Superior temporal gyrus (tissue), 1 donor: ENCODE results near the gene CDH23.

Experiments
- DNase-seq: peaks from one replicate; pipeline ENCODE4 v3.0.0-alpha.2; 2016; ENCODE audit errors: extremely low spot score

The CDH23 gene

DNA sequence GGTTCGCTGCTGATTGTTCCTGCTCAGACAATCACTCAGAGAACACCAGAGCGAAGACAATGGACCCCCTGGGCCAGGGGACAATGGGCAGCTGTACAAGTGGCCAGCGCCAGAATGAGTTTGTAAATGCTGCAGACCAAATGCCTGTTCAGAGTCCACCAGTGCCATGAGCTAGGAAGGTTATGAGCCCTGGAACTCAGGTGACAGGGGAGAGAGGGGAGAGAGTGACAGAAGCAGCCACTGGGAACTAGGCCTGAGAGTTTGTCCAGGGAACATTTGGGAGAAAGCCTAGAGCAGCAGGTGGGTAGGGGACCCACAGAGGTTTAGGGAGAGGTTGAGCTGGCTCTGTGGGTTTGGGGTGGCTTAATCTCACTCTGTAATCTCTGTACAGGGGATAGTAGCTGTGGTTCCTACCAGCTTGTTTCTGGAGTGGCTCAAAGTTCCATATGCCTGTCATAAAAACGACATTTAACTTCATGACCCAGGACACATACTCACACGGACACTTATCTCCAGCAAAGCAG, 262.5 kb downstream of the CDH23 start:
- DNase-seq: no peak

GRCh38 chr10:71659737-71660136, 263.0 kb downstream of the CDH23 start:
- no peak for DNase-seq

DNA sequence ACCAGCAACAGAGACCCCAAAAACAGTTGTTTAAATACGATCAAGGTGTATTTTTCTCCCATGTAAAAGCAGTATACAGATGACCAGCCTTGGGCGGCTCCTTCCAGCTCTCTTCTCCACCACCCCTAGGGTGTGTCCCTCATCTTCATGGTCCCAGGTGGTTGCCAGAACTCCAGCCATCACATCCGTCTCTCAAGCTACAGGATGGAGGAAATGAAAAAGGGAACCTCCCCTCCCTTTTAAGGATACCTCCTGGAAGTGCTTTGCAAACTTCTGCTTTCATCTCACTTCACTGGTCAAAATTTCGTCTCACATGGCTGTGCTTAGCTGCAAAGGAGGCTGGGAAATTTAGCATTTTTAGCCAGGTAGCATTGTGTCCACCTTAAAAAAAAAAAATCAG, 263.6 kb downstream of the CDH23 start:
- no peak for DNase-seq

GRCh38 chr10:71661060-71661622, 264.4 kb downstream of the CDH23 start:
- DNase-seq: no peak

GRCh38 chr10:71661779-71662336, 265.1 kb downstream of the CDH23 start:
- DNase-seq: no peak

DNA sequence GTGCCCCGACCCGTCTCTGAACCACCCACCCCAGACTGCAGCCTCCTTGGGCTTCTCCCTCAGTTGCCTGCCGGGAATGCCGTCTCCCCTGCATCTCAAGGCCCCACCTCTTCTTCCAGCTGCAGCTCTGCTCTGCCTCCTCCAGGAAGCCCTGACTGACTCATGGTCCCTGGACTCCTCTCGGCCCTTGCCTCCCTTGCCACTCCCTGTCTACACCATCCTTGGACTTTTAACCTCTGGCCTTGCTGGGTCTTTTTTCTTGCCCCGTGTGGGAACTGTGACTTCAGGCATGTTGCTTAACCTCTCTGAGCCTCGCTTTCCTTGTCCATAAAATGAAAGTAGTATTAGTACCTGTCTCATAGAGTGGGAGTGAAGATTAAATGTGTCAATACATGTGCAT, 266.6 kb downstream of the CDH23 start:
- no peak for DNase-seq

DNA sequence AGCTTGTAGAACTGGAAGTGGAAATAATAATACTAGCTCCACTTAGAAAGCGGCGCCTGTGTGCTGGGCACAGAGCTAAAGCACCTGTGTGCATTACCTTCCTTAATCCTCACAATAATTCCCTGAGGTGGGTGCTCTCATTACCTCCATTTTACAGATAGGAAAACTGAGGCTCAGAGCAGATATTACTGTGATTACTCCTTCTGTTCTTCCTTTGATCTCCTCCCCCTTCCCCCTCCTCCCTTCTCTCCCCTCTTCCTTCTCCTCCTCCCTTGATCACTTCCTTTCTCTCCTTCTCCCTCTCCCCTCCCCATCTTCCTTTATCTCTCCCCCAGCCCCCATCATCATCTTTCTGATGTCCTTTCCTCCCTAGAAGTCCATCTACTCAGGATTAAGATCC, 267.9 kb downstream of the CDH23 start:
- DNase-seq: no peak

GRCh38 chr10:71665456-71665855, 268.7 kb downstream of the CDH23 start:
- no peak for DNase-seq

DNA sequence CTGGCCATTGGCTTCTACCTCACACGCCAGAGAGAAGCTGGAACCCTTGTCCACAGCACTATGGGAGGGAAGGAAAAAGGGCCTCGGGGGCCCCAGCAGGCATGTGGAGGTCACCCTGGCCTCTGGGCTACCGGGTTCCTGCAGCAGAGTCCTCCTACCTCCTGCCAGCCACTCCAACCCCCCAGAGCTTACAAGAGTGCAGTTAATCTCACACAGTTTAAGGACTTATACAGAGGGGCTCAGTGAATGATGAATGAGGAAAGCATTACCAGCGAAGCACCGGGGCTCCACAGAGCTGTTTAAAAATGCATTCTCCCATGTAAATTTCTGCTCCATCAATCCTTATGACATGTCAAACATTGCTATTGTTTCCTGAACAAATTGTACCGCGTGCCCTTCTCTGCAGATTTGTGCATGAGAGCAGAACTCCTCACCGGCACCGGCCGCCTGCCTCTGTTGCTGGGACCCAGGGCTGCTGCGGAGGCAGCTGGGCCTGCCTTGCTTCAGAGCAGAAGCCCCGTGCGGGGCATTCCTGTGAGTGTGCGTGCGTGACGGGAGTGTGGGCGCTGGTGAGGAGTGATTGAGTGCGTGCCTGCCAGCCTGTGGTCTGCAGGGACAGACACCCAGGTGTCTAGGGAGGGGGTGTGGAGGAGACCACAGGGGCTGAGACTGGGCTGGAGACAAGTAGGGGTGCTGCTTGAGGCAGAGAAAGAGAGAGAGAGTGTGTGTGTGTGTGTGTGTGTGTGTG, 270.1 kb downstream of the CDH23 start:
- no peak for DNase-seq

DNA sequence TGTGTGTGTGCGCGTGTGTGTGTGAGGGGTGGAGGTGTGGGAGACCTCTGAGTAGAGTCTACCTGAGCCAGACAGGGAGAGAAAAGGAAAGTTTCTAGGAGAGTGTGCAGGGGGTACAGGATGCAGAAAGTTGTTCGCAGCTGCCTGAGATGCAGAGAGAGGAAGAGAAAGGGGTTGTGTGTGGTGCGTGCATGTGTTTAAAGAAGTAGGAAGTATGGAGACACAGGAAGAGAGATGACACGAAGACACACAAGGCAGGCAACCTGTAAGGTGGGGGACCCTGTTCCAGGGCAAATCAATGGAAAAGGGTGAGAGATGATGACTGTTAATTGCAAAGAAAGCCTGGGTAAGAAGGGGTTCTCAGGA, 270.6 kb downstream of the CDH23 start:
- no peak for DNase-seq

DNA sequence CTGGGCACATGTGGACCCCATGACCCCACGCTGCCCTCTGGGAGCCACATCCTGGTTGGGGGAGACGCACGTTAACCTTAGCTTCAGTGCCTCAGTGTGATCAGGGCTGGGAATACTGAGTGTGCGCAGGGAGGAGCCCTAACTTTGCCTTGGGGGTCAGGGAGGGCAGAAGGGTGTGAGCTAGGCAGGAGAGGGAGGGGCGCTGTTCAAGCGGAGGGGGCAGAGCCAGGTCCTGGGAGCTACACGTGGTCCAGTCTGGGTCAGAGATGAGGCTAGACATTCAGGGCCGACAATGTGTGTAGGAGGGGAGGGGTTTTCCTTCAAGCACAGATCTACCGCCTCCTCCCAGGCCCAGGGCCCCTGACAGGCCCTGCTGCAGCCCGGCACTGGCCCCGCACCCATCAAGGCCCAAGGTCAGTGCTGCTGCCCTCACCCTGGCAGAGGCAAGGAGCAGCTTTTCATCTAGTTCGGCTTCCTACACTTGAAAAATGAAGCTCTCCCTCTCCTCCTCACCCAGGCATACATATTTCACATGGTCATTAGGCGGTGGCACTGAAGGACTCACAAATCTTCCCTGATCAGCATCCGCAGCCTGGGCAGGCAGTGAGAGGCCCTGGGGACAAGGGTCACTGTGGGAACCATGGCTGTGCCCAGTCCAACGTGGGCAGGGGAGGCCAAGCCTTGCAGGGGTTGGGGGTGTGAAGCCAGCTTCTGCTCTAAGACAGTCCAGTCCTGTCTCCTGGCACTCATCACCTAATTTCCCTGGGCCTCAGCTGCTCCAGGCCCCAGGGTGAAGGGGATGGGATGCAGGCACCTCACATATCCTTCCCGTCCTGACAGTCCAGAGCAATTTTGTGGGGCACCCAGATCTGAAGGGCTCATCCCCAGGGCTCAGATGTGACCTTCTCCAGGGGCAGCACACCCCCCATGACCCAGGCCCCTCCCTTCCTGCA, 275.6 kb downstream of the CDH23 start:
- no peak for DNase-seq

DNA sequence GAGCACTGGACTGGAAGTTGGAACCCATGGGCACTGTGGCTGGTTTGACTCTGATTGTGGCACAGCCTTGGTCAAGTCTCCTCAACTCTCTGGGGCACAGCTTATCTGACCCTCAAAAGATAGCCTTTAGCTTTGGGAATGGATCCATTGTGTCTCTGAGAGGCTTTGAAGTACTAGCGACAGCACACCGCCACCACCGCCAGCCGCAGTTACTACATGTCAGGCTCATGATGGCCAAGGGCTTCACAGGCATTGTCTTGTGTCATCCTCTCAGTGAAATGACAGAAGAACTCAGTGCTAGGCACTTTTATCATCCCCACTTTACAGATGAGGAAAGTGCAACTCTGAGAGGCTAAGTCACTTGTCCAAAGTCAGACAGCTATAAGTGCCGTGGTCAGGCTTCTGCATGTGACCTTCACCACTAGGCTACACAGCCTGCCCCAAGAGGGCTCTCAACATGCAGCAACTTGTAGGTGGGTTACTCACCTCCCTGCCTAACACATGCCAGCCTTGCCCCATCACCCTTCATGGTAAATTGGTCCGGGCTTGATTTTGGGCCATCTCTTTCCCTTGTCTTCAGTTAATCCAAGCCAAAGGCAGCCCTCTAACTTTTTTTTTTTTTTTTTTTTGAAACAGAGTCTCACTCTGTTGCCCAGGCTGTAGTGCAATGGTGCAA, 278.7 kb downstream of the CDH23 start:
- no peak for DNase-seq

DNA sequence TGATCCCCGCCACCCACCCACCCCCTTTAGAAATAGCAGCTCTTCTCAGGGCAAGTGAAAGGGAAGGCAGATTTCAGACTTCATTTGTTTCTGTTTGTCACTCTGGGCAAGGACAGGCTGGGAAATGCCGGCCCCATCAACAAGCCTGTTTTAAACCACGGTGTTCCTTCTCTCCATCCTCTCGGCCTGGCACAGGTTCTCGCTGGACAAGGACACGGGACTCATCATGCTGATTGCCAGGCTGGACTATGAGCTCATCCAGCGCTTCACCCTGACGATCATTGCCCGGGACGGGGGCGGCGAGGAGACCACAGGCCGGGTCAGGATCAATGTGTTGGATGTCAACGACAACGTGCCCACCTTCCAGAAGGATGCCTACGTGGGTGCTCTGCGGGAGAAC, 280.5 kb downstream of the CDH23 start:
- no peak for DNase-seq

- DNase-seq: no peak
Measured at GRCh38 chr10:71678057-71678805, 281.5 kb downstream of the CDH23 start.

- DNase-seq: no peak
Measured at GRCh38 chr10:71679425-71679824, 282.7 kb downstream of the CDH23 start.

DNA sequence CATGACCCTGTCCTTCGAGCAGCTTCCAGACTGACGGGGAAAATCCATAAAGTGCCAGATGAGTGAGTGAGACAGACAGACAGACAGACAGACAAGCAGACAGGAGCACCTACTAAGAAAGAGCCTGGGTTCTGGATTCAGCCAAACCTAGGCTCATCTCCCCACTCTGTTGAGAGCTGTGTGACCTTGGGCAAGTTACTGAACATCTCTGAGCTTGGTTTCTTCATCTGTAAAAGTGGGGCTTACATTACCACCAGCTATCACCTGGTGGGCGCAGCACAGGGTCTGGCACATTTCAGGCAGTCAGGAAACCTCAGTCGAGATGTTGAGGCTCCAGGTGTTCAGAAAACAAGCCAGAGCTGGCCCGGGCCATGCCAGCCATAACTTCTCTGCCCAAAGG, 285.3 kb downstream of the CDH23 start:
- no peak for DNase-seq

DNA sequence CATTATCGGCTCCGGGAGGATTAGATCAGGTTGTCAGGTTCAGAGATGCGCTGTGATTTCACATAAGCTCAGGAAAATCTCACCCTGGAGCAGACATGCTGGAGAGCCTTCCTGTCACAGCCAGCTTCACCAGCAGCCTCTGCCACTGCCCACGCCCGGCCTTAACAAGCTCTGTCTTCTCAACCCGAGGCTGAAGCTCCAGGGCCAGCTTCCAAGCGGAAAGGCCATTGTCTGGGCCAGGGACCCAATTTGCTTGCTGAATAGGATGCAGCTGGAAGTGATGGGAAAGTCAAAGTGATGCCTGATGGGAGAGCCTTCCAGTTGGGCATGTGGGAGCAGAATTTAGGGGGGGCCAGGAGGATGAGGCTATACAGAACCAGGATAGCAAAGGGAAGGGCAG, 286.6 kb downstream of the CDH23 start:
- DNase-seq: no peak

GRCh38 chr10:71684356-71685173, 287.8 kb downstream of the CDH23 start:
- DNase-seq: no peak

GRCh38 chr10:71685554-71686232, 289.0 kb downstream of the CDH23 start:
- no peak for DNase-seq
